KOPT-K1 (cell line): ENCODE data around the gene LY6G6F.

Source experiments
- H3K27ac ChIP-seq: fragments of 200-600 bp; sonication (generic); 2 replicates; pipeline ENCODE4 v1.5.1; 2016; ENCODE audit warnings: antibody characterized with exemption, mild to moderate bottlenecking, low read depth, low read length; ENCODE audit not compliant: poor library complexity, severe bottlenecking
- H3K36me3 ChIP-seq: fragments of 200-600 bp; sonication (generic); 2 replicates; pipeline ENCODE4 v1.5.1; 2017; ENCODE audit warnings: antibody characterized with exemption, mild to moderate bottlenecking, low read length, moderate library complexity; ENCODE audit not compliant: insufficient read depth
- H3K9me3 ChIP-seq: fragments of 200-600 bp; sonication (generic); 2 replicates; pipeline ENCODE4 v1.5.1; 2017; ENCODE audit warnings: antibody characterized with exemption, low read length, mild to moderate bottlenecking; ENCODE audit not compliant: insufficient read depth, poor library complexity, severe bottlenecking

LY6G6F gene

GRCh38 chr6:31665501-31666336, 40.9 kb upstream of the LY6G6F start, which contains the start of gene CSNK2B:
Gene CSNK2B, plus strand, starts transcription at chr6:31666080. Its CDS starts 752 bp downstream, at chr6:31666832.
- peaks cover 72% of the 10 kb centered on the region for H3K36me3 ChIP-seq

GRCh38 chr6:31666337-31666965, 40.2 kb upstream of the LY6G6F start:
- Histone ChIP-seq H3K27ac (peak overlapping the region; percentile 96), H3K9me3 (no peaks in the 10 kb centered on the region), H3K36me3 (peaks cover 76% of the 10 kb centered on the region)

More at GRCh38 chr6:31665501-31666336, 40.9 kb upstream of the LY6G6F start, which contains the start of gene CSNK2B:
- Histone ChIP-seq H3K27ac (peak within 1 kb of the TSS; percentile 96), H3K9me3 (no peaks in the 10 kb centered on the region)

- H3K9me3 ChIP-seq, result no peaks in the 10 kb centered on the region
- H3K36me3 ChIP-seq, result peaks cover 77% of the 10 kb centered on the region
- no peak within 1 kb of the TSS for H3K27ac ChIP-seq
Measured at GRCh38 chr6:31669676-31670075, 37.0 kb upstream of the LY6G6F start, which contains the start of gene LY6G5B. Gene LY6G5B, plus strand, starts transcription at chr6:31669976. Its CDS starts 975 bp downstream, at chr6:31670951.

GRCh38 chr6:31676322-31676903, 30.3 kb upstream of the LY6G6F start:
- Histone ChIP-seq H3K36me3 (peaks cover 35% of the 10 kb centered on the region), H3K27ac (no peak overlapping the region), H3K9me3 (no peaks in the 10 kb centered on the region)

GRCh38 chr6:31676904-31677303, 29.8 kb upstream of the LY6G6F start:
- Histone ChIP-seq H3K27ac (no peak overlapping the region), H3K9me3 (no peaks in the 10 kb centered on the region), H3K36me3 (peaks cover 31% of the 10 kb centered on the region)

- H3K9me3 ChIP-seq, result no peaks in the 10 kb centered on the region
- peaks cover 21% of the 10 kb centered on the region for H3K36me3 ChIP-seq
- H3K27ac ChIP-seq, result no peak overlapping the region
Measured at GRCh38 chr6:31677955-31678354, 28.7 kb upstream of the LY6G6F start.

DNA sequence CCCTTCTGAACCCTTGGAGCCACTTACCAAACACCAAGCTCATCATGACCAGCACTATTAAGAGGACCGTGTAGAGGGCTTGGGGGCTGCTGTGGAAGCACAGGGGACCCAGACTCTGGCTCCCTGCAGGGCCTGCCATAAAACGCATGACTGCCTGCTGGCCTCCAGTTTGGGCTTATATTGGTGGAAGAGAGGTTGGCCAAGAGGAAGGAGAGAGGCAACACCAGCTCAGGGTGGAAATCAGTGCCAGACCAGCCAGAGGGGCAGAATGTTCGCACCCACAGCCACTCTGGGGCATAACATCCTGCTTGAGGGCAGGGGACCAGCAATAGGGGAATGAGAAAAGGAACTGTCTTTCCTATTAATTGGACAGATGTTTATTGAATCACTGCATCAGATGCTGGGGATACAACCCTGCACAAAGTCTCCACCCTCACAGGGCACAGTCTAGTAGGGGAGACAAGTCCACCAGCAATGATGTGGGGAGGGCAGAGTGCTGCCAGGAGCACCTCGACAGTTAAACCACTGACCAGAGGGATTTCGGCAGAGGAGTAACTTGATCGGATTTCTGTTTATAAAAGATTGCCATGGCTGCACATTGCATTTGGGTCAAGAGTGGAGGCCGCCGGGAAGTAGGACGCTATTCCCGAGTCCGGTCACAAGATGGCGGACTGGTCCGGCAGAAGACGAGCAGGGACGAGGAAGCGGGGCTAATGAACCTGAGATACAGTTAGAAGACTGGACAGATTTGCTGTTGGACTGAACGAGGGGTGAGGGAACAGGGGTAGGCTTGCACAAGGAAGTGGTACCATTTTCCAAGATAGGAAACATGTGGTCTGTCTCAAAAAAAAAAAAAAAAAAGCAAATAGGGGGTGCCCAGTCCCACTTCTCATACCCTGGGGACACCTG, 26.2 kb upstream of the LY6G6F start, which contains the start of gene LY6G5C:
TSS of gene LY6G5C (minus strand) at position 842 of the 909 bp plus-strand sequence. CDS start at position 148, 694 bp downstream.
- Histone ChIP-seq H3K9me3 (no peaks in the 10 kb centered on the region), H3K36me3 (peaks cover 23% of the 10 kb centered on the region; the same call in 1 of the 2 replicates), H3K27ac (no peak within 1 kb of the TSS)

- H3K9me3 ChIP-seq, result no peaks in the 10 kb centered on the region
- H3K36me3 ChIP-seq, result peaks cover 31% of the 10 kb centered on the region
- no peak overlapping the region for H3K27ac ChIP-seq
Measured at GRCh38 chr6:31681135-31681671, 25.5 kb upstream of the LY6G6F start.

GRCh38 chr6:31683591-31683990, 23.1 kb upstream of the LY6G6F start:
- Histone ChIP-seq H3K9me3 (no peaks in the 10 kb centered on the region), H3K27ac (no peak overlapping the region), H3K36me3 (peaks cover 55% of the 10 kb centered on the region)

- Histone ChIP-seq H3K36me3 (peaks cover 83% of the 10 kb centered on the region), H3K27ac (no peak overlapping the region), H3K9me3 (no peaks in the 10 kb centered on the region)
Measured at GRCh38 chr6:31686483-31686882, 20.2 kb upstream of the LY6G6F start.

GRCh38 chr6:31687321-31687720, 19.3 kb upstream of the LY6G6F start:
- Histone ChIP-seq H3K36me3 (peaks cover 92% of the 10 kb centered on the region), H3K9me3 (no peaks in the 10 kb centered on the region)

GRCh38 chr6:31687860-31688693, 18.6 kb upstream of the LY6G6F start:
- no peak overlapping the region for H3K27ac ChIP-seq
- H3K36me3 ChIP-seq, result peaks cover 97% of the 10 kb centered on the region

More at GRCh38 chr6:31687321-31687720, 19.3 kb upstream of the LY6G6F start:
- no peak overlapping the region for H3K27ac ChIP-seq

GRCh38 chr6:31689249-31690110, 17.2 kb upstream of the LY6G6F start:
- H3K27ac ChIP-seq, result no peak overlapping the region
- peaks cover 97% of the 10 kb centered on the region for H3K36me3 ChIP-seq
- no peaks in the 10 kb centered on the region for H3K9me3 ChIP-seq

More at GRCh38 chr6:31687860-31688693, 18.6 kb upstream of the LY6G6F start:
- no peaks in the 10 kb centered on the region for H3K9me3 ChIP-seq
